ENCODE measurements around the gene KRTAP10-10.

GRCh38 chr21:44656868-44657267 lies 19.7 kb downstream of the KRTAP10-10 start:
- TF ChIP-seq SUZ12 (IDR thresholded peaks at IDR 0.05; ENCODE audit: extremely low read depth, insufficient read depth, insufficient read length) (no peak), ZNF274 (IDR thresholded peaks at IDR 0.05; ENCODE audit: low read depth, low read length) (no peak)

Measured in NT2/D1 (cell line).